Measurements from ENCODE around the gene AGR2. TPM values are rescaled to one million over a fixed set of nuclear protein-coding genes. Genes with fewer than 3 reads are reported as not detected.
A peak's percentile ranks its signal among the peaks of the same experiment; 100 is the strongest.
"Not testable (repeated sequence)": the region's sequence is repeated elsewhere in the genome, so short reads cannot be mapped to it uniquely, and the experiment has no call there.

The AGR2 gene
- total RNA-seq, 1 experiment from 2014 or later, result 147 TPM

DNA sequence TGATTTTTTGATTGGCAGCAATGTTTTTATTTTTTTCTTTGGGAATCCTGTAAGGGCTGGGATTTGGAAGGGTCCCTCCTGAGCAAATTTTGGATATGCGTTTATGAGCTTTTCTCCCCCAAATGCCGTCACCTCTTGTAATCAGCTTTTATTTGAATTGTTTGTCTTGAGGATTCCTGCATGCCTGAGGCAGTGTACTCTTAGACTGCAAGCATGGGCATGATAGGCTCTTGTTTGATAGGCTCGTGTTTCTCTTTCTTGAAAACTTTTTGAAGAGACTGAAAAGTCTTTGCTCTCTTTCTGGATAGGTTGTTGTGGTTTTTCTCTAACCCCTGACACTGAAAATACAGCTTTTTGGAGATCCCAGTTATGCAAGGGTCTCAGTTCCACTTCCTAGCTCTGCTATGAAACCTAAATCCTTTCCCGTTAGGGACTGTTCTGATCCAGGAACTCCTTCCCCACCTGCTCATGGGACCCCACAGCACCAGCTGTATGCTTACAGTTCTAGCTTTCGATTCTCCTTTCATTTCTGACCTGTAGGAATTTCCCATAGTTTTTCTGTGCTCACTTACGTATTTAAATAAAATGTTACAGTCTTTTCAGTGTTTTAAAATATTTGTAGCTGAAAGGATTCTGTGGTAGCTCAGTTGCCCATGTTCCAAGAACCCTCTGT lies 34.0 kb downstream of the AGR2 start:
- H3K27ac ChIP-seq (ENCODE audit: low read length), result peak overlapping the region; percentile 80
- H3K4me1 ChIP-seq (ENCODE audit: control insufficient read depth, insufficient read depth, low read length), result peaks cover 23% of the 10 kb centered on the region
- H3K9me3 ChIP-seq (ENCODE audit: control insufficient read depth, insufficient read depth, low read depth, low read length), result no peaks in the 10 kb centered on the region
- no peak for DNase-seq (ENCODE audit: low read depth, low spot score)
- CTCF ChIA-PET, result interaction anchor here (0.5 kb wide), 1 partner anchor 35 kb away, joined by 4 read pairs; no protein-coding TSS in a partner anchor
- no peaks in the 10 kb centered on the region for H3K27me3 ChIP-seq (ENCODE audit: control insufficient read depth, insufficient read depth, low read length)
- no peak for TF ChIP-seq SIN3A (IDR thresholded peaks at IDR 0.05; ENCODE audit: borderline replicate concordance, insufficient read depth, low read depth, low read length)
- no peak for TF ChIP-seq POLR2AphosphoS5 (IDR thresholded peaks at IDR 0.05; ENCODE audit: low read depth, low read length)
- no peak for TF ChIP-seq TCF7L2 (IDR thresholded peaks at IDR 0.05; ENCODE audit: low read depth, low read length)
- TF ChIP-seq, protein P1, sequence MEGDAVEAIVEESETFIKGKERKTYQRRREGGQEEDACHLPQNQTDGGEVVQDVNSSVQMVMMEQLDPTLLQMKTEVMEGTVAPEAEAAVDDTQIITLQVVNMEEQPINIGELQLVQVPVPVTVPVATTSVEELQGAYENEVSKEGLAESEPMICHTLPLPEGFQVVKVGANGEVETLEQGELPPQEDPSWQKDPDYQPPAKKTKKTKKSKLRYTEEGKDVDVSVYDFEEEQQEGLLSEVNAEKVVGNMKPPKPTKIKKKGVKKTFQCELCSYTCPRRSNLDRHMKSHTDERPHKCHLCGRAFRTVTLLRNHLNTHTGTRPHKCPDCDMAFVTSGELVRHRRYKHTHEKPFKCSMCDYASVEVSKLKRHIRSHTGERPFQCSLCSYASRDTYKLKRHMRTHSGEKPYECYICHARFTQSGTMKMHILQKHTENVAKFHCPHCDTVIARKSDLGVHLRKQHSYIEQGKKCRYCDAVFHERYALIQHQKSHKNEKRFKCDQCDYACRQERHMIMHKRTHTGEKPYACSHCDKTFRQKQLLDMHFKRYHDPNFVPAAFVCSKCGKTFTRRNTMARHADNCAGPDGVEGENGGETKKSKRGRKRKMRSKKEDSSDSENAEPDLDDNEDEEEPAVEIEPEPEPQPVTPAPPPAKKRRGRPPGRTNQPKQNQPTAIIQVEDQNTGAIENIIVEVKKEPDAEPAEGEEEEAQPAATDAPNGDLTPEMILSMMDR (IDR thresholded peaks at IDR 0.05), result no peak
- TF ChIP-seq, protein P2, sequence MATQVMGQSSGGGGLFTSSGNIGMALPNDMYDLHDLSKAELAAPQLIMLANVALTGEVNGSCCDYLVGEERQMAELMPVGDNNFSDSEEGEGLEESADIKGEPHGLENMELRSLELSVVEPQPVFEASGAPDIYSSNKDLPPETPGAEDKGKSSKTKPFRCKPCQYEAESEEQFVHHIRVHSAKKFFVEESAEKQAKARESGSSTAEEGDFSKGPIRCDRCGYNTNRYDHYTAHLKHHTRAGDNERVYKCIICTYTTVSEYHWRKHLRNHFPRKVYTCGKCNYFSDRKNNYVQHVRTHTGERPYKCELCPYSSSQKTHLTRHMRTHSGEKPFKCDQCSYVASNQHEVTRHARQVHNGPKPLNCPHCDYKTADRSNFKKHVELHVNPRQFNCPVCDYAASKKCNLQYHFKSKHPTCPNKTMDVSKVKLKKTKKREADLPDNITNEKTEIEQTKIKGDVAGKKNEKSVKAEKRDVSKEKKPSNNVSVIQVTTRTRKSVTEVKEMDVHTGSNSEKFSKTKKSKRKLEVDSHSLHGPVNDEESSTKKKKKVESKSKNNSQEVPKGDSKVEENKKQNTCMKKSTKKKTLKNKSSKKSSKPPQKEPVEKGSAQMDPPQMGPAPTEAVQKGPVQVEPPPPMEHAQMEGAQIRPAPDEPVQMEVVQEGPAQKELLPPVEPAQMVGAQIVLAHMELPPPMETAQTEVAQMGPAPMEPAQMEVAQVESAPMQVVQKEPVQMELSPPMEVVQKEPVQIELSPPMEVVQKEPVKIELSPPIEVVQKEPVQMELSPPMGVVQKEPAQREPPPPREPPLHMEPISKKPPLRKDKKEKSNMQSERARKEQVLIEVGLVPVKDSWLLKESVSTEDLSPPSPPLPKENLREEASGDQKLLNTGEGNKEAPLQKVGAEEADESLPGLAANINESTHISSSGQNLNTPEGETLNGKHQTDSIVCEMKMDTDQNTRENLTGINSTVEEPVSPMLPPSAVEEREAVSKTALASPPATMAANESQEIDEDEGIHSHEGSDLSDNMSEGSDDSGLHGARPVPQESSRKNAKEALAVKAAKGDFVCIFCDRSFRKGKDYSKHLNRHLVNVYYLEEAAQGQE (IDR thresholded peaks at IDR 0.05; ENCODE audit: insufficient read depth in 1 of 2, low read depth in 2 of 2, low read length in 1 of 2), result no peak
- peak; percentile 70 for ATAC-seq
- peak overlapping the region; percentile 4 to 48; a peak in 3 of 4 replicates for H3K4me3 ChIP-seq (ENCODE audit: low read depth in 2 of 2, low read length in 2 of 2)
- POLR2A ChIA-PET, result interaction anchor here (0.6 kb wide), 1 partner anchor 42 kb away, joined by 3 read pairs; no protein-coding TSS in a partner anchor
- H3K36me3 ChIP-seq (ENCODE audit: control insufficient read depth, insufficient read depth, low read length), result no peaks in the 10 kb centered on the region
- in situ Hi-C loops (cut with HindIII; ENCODE audit: low pct_unique_long_range_greater_than_20kb, low sequenced_read_pairs), result no loop called here
- intact Hi-C loops (cut with micrococcal nuclease; ENCODE audit: unreplicated experiment), result no loop called here
- no TSS peak for BruUV-seq (replicated peaks)

DNA sequence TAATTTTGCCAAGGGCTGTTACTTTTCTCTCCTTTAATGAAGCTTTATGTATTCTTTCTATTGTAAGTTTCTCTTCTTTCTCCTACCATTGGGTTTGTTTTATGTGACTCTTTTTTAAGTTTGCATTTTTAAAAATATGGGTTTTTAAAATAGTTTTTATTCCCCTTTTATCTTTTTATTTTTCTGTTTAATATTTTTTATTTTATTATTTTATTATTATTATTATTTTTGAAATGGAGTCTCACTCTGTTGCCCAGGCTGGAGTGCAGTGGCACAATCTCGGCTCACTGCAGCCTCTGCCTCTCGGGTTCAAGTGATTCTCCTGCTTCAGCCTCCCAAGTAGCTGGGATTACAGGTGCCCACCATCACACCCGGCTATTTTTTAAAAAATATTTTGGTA lies 34.8 kb downstream of the AGR2 start:
- H3K4me3 ChIP-seq (ENCODE audit: low read depth in 2 of 2, low read length in 2 of 2); POLR2A ChIA-PET; in situ Hi-C loops (cut with HindIII; ENCODE audit: low pct_unique_long_range_greater_than_20kb, low sequenced_read_pairs); H3K36me3 ChIP-seq (ENCODE audit: control insufficient read depth, insufficient read depth, low read length); CTCF ChIA-PET; BruUV-seq (replicated peaks); intact Hi-C loops (cut with micrococcal nuclease; ENCODE audit: unreplicated experiment); ATAC-seq; DNase-seq (ENCODE audit: low read depth, low spot score); H3K9me3 ChIP-seq (ENCODE audit: control insufficient read depth, insufficient read depth, low read depth, low read length); H3K27me3 ChIP-seq (ENCODE audit: control insufficient read depth, insufficient read depth, low read length): not testable (repeated sequence)
- peak overlapping the region; percentile 80 for H3K27ac ChIP-seq (ENCODE audit: low read length)
- H3K4me1 ChIP-seq (ENCODE audit: control insufficient read depth, insufficient read depth, low read length), result peaks cover 23% of the 10 kb centered on the region

DNA sequence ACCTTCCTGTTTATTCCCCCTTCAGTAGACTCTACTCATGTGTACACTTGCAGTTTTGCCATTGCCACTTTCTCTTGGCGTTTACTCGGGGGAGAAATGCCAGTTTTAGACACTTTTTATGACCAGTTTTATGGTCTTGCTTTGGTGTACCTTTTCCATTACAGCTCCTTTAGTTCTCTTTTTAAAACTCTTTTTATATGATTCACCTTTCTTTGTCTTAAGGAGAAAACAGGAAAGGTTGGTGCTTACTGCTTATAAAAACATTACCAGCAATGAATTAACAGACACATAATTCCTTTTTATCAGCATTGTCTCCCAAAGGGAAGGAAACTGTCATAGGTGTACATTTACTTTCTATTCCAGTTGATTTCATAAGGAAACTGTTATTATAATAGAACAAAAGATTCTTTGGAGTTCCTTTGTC lies 39.4 kb downstream of the AGR2 start:
- DNase-seq (ENCODE audit: low read depth, low spot score) (no peak), ATAC-seq (no peak)
- ChIA-PET CTCF (no interaction called here), POLR2A (no interaction called here)
- no peak overlapping the region for H3K4me3 ChIP-seq (ENCODE audit: low read depth in 2 of 2, low read length in 2 of 2)
- H3K36me3 ChIP-seq (ENCODE audit: control insufficient read depth, insufficient read depth, low read length), result no peaks in the 10 kb centered on the region
- H3K27me3 ChIP-seq (ENCODE audit: control insufficient read depth, insufficient read depth, low read length), result no peaks in the 10 kb centered on the region
- H3K27ac ChIP-seq (ENCODE audit: low read length), result no peak overlapping the region; the same call in 1 of the 2 replicates
- in situ Hi-C loops (cut with HindIII; ENCODE audit: low pct_unique_long_range_greater_than_20kb, low sequenced_read_pairs) (no loop called here), intact Hi-C loops (cut with micrococcal nuclease; ENCODE audit: unreplicated experiment) (no loop called here)
- BruUV-seq (replicated peaks), result no TSS peak
- H3K4me1 ChIP-seq (ENCODE audit: control insufficient read depth, insufficient read depth, low read length), result peaks cover 5% of the 10 kb centered on the region
- TF ChIP-seq POLR2AphosphoS5 (IDR thresholded peaks at IDR 0.05; ENCODE audit: low read depth, low read length) (no peak), TCF7L2 (IDR thresholded peaks at IDR 0.05; ENCODE audit: low read depth, low read length) (no peak), SIN3A (IDR thresholded peaks at IDR 0.05; ENCODE audit: borderline replicate concordance, insufficient read depth, low read depth, low read length) (no peak)
- TF ChIP-seq, protein P1 (IDR thresholded peaks at IDR 0.05), result no peak
- TF ChIP-seq, protein P2 (IDR thresholded peaks at IDR 0.05; ENCODE audit: insufficient read depth in 1 of 2, low read depth in 2 of 2, low read length in 1 of 2), result no peak
- no peaks in the 10 kb centered on the region for H3K9me3 ChIP-seq (ENCODE audit: control insufficient read depth, insufficient read depth, low read depth, low read length)

Data from Panc1 (cell line).